Measurements from ENCODE around the gene SLC25A31. TPM values are rescaled to one million over a fixed set of nuclear protein-coding genes. Genes with fewer than 3 reads are reported as not detected.

Gene SLC25A31
- total RNA-seq, 1 donor from 2014 or later: not detected

GRCh38 chr4:127737295-127737694 lies 7.1 kb downstream of the SLC25A31 start:
- Histone ChIP-seq H3K27ac (replicated peaks) (no peak overlapping the region), H3K4me3 (no peak overlapping the region), H3K9me3 (replicated peaks) (no peaks in the 10 kb centered on the region), H3K27me3 (ENCODE audit: low read depth) (peaks cover 6% of the 10 kb centered on the region), H3K4me1 (no peaks in the 10 kb centered on the region), H3K36me3 (no peaks in the 10 kb centered on the region)
- no peak for DNase-seq
- intact Hi-C loops (cut with micrococcal nuclease): no loop called here
- TF ChIP-seq, protein P1, sequence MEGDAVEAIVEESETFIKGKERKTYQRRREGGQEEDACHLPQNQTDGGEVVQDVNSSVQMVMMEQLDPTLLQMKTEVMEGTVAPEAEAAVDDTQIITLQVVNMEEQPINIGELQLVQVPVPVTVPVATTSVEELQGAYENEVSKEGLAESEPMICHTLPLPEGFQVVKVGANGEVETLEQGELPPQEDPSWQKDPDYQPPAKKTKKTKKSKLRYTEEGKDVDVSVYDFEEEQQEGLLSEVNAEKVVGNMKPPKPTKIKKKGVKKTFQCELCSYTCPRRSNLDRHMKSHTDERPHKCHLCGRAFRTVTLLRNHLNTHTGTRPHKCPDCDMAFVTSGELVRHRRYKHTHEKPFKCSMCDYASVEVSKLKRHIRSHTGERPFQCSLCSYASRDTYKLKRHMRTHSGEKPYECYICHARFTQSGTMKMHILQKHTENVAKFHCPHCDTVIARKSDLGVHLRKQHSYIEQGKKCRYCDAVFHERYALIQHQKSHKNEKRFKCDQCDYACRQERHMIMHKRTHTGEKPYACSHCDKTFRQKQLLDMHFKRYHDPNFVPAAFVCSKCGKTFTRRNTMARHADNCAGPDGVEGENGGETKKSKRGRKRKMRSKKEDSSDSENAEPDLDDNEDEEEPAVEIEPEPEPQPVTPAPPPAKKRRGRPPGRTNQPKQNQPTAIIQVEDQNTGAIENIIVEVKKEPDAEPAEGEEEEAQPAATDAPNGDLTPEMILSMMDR (IDR thresholded peaks at IDR 0.05; ENCODE audit: borderline replicate concordance): no peak

GRCh38 chr4:127741247-127741646 lies 11.0 kb downstream of the SLC25A31 start:
- no peaks in the 10 kb centered on the region for H3K4me1 ChIP-seq
- H3K27me3 ChIP-seq (ENCODE audit: low read depth): peaks cover 19% of the 10 kb centered on the region
- H3K4me3 ChIP-seq: no peak overlapping the region
- no peaks in the 10 kb centered on the region for H3K36me3 ChIP-seq
- intact Hi-C loops (cut with micrococcal nuclease): no loop called here
- H3K9me3 ChIP-seq (replicated peaks): no peaks in the 10 kb centered on the region
- DNase-seq: no peak
- no peak overlapping the region for H3K27ac ChIP-seq (replicated peaks)
- TF ChIP-seq, protein P1 (IDR thresholded peaks at IDR 0.05; ENCODE audit: borderline replicate concordance): no peak

- Histone ChIP-seq H3K4me3 (no peak overlapping the region), H3K4me1 (no peaks in the 10 kb centered on the region), H3K27me3 (ENCODE audit: low read depth) (peaks cover 16% of the 10 kb centered on the region), H3K36me3 (no peaks in the 10 kb centered on the region), H3K9me3 (replicated peaks) (peaks cover 29% of the 10 kb centered on the region), H3K27ac (replicated peaks) (no peak overlapping the region)
- TF ChIP-seq, protein P1 (IDR thresholded peaks at IDR 0.05; ENCODE audit: borderline replicate concordance): no peak
- DNase-seq: no peak
- intact Hi-C loops (cut with micrococcal nuclease): no loop called here
These were observed 17.7 kb downstream of the SLC25A31 start for GRCh38 chr4:127747883-127748282.

- no peaks in the 10 kb centered on the region for H3K4me1 ChIP-seq
- intact Hi-C loops (cut with micrococcal nuclease): no loop called here
- DNase-seq: no peak
- H3K4me3 ChIP-seq: no peak overlapping the region
- peaks cover 32% of the 10 kb centered on the region for H3K9me3 ChIP-seq (replicated peaks)
- H3K36me3 ChIP-seq: no peaks in the 10 kb centered on the region
- TF ChIP-seq, protein P1 (IDR thresholded peaks at IDR 0.05; ENCODE audit: borderline replicate concordance): no peak
- H3K27me3 ChIP-seq (ENCODE audit: low read depth): peaks cover 11% of the 10 kb centered on the region
- no peak overlapping the region for H3K27ac ChIP-seq (replicated peaks)
These were observed 18.8 kb downstream of the SLC25A31 start for GRCh38 chr4:127748957-127749356.

DNA sequence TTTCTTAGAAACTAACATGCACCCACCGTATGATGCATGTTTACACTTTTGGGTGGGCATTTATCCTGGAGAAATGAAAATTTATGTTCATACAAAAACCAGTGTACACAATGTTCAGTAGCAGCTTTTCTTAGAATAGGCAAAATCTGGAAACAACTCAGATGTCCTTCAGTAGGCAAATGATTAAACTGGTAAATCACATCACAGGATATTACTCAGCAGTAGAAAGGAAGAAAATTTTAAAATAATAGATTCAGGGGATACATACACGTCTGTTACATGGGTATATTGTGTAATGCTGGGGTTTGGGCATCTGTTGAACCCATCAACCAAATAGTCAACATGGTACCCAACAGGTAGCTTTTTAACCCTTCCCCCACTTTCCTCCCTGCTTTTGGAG lies 26.7 kb downstream of the SLC25A31 start:
- Histone ChIP-seq H3K4me1 (no peaks in the 10 kb centered on the region), H3K9me3 (replicated peaks) (peaks cover 17% of the 10 kb centered on the region), H3K36me3 (no peaks in the 10 kb centered on the region), H3K27me3 (ENCODE audit: low read depth) (no peaks in the 10 kb centered on the region), H3K4me3 (no peak overlapping the region), H3K27ac (replicated peaks) (no peak overlapping the region)
- DNase-seq: no peak
- intact Hi-C loops (cut with micrococcal nuclease): no loop called here
- TF ChIP-seq, protein P1 (IDR thresholded peaks at IDR 0.05; ENCODE audit: borderline replicate concordance): no peak
